DND-41 (cell line): Measurements from ENCODE around the gene KRTAP1-1.

ENCODE experiments used
- ATAC-seq: fragments of 200-7000 bp; cut with Tn5 transposase; 3 replicates; pipeline ENCODE4 v1.9.1; 2021; ENCODE audit warnings: low read depth; ENCODE audit not compliant: insufficient read depth
- DNase-seq: peaks from one replicate; pipeline ENCODE4 v3.0.0-alpha.2; 2020
- H2AFZ ChIP-seq: 2 replicates; pipeline ENCODE4 v1.6.0; 2012; ENCODE audit warnings: low read depth, low read length
- H3K27ac ChIP-seq: 2 replicates; pipeline ENCODE4 v1.5.1; 2012; ENCODE audit warnings: low read length, inconsistent platforms
- H3K27me3 ChIP-seq: fragments of 200-600 bp; sonication (generic); 2 replicates; pipeline ENCODE4 v1.6.0; 2012; ENCODE audit warnings: low read length, mild to moderate bottlenecking, inconsistent platforms; ENCODE audit not compliant: insufficient read depth, poor library complexity
- H3K36me3 ChIP-seq: 2 replicates; pipeline ENCODE4 v1.5.1; 2012; ENCODE audit warnings: low read length, inconsistent platforms; ENCODE audit not compliant: insufficient read depth
- H3K4me1 ChIP-seq: 2 replicates; pipeline ENCODE4 v1.5.1; 2012; ENCODE audit warnings: mild to moderate bottlenecking, low read length; ENCODE audit not compliant: insufficient read depth
- H3K4me2 ChIP-seq: 2 replicates; pipeline ENCODE4 v1.6.0; 2012; ENCODE audit warnings: mild to moderate bottlenecking, moderate library complexity, low read length, inconsistent platforms; ENCODE audit not compliant: insufficient read depth
- H3K4me3 ChIP-seq, 2 experiments: fragments of 200-600 bp in 1 of 2; shearing (Covaris generic) in 1 of 2; 2 replicates each; pipeline ENCODE4 v1.5.1; 2012 to 2016; ENCODE audit warnings: inconsistent platforms in 2 of 2, low read length in 2 of 2, mild to moderate bottlenecking in 2 of 2, low read depth in 1 of 2, moderate library complexity in 1 of 2
- H3K79me2 ChIP-seq: 2 replicates; pipeline ENCODE4 v1.6.0; 2012; ENCODE audit warnings: low read length, inconsistent platforms; ENCODE audit not compliant: insufficient read depth
- H3K9ac ChIP-seq: 2 replicates; pipeline ENCODE4 v1.6.0; 2012; ENCODE audit warnings: low read depth, mild to moderate bottlenecking, inconsistent platforms, low read length, moderate library complexity
- H3K9me3 ChIP-seq: 2 replicates; pipeline ENCODE4 v1.5.1; 2012; ENCODE audit warnings: low read length, moderate library complexity, mild to moderate bottlenecking, inconsistent platforms; ENCODE audit not compliant: insufficient read depth, severe bottlenecking
- H4K20me1 ChIP-seq: 2 replicates; pipeline ENCODE4 v1.6.0; 2012; ENCODE audit warnings: low read length; ENCODE audit not compliant: insufficient read depth
- CTCF ChIP-seq: IDR thresholded peaks from 2 replicates; pipeline ENCODE4 v1.5.1; 2012; ENCODE audit warnings: borderline replicate concordance, low read length, moderate library complexity, mild to moderate bottlenecking; ENCODE audit not compliant: poor library complexity, severe bottlenecking; ENCODE audit errors: extremely low read depth
- EZH2 ChIP-seq: IDR thresholded peaks from 3 replicates; pipeline ENCODE4 v1.6.1; 2012; ENCODE audit warnings: borderline replicate concordance, low read depth, mild to moderate bottlenecking, moderate library complexity, low read length, inconsistent platforms; ENCODE audit not compliant: severe bottlenecking

KRTAP1-1 gene

GRCh38 chr17:41018541-41018940, 22.7 kb downstream of the KRTAP1-1 start:
- Histone ChIP-seq H3K9ac (no peak overlapping the region), H3K27ac (no peak overlapping the region), H3K79me2 (no peaks in the 10 kb centered on the region), H3K4me3 (no peak overlapping the region), H3K36me3 (no peaks in the 10 kb centered on the region), H3K9me3 (no peaks in the 10 kb centered on the region), H3K4me2 (no peak overlapping the region), H3K27me3 (peaks cover 10% of the 10 kb centered on the region), H4K20me1 (no peaks in the 10 kb centered on the region), H2AFZ (no peak overlapping the region), H3K4me1 (no peaks in the 10 kb centered on the region)
- DNase-seq (no peak), ATAC-seq (no peak)
- TF ChIP-seq CTCF (no peak), EZH2 (no peak)

GRCh38 chr17:41016578-41017215, 24.6 kb downstream of the KRTAP1-1 start:
- no peak for ATAC-seq
- Histone ChIP-seq H3K27ac (no peak overlapping the region), H3K36me3 (no peaks in the 10 kb centered on the region), H3K27me3 (peaks cover 11% of the 10 kb centered on the region), H3K79me2 (no peaks in the 10 kb centered on the region), H3K4me3 (no peak overlapping the region), H3K9me3 (no peaks in the 10 kb centered on the region), H2AFZ (no peak overlapping the region), H3K4me1 (no peaks in the 10 kb centered on the region), H3K9ac (no peak overlapping the region), H4K20me1 (no peaks in the 10 kb centered on the region), H3K4me2 (no peak overlapping the region)
- no peak for TF ChIP-seq EZH2
- no peak for TF ChIP-seq CTCF
- DNase-seq = no peak

GRCh38 chr17:41015454-41015853, 25.8 kb downstream of the KRTAP1-1 start:
- ATAC-seq (no peak), DNase-seq (no peak)
- H4K20me1 ChIP-seq = no peaks in the 10 kb centered on the region
- H3K4me2 ChIP-seq = no peak overlapping the region
- H3K36me3 ChIP-seq = no peaks in the 10 kb centered on the region
- H3K27me3 ChIP-seq = peaks cover 16% of the 10 kb centered on the region
- H3K9me3 ChIP-seq = no peaks in the 10 kb centered on the region
- no peak overlapping the region for H3K27ac ChIP-seq
- H2AFZ ChIP-seq = no peak overlapping the region
- H3K9ac ChIP-seq = no peak overlapping the region
- no peaks in the 10 kb centered on the region for H3K79me2 ChIP-seq
- no peaks in the 10 kb centered on the region for H3K4me1 ChIP-seq
- TF ChIP-seq EZH2 (no peak), CTCF (no peak)
- H3K4me3 ChIP-seq = no peak overlapping the region
